ENCODE results near the gene FHOD3. TPM values are rescaled to one million over a fixed set of nuclear protein-coding genes. Genes with fewer than 3 reads are reported as not detected.

FHOD3 gene
- total RNA-seq, 2 donors from 2014 or later, result 19.8 to 24.9 TPM

DNA sequence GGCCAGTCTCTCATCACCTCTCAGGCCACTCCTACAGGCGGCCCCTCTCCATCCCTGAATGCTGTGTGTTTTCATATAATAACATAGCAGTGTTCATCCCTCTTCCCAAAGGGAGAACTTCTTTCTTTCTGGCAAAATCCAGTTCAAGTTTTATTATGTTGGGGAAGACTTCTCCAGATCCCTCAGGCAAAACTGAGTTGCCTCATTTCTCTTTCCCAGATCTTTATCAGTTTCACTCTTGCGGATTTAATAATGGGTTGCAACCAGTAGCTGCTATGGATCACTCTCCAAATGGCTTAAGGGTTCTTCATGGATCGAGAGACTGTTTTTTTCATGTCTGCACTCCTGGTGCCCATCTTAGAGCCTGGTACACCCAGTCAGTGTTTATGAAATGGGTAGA is 129.9 kb downstream of the FHOD3 start:
- H3K9me3 ChIP-seq, result no peaks in the 10 kb centered on the region
- TF ChIP-seq, protein P1, sequence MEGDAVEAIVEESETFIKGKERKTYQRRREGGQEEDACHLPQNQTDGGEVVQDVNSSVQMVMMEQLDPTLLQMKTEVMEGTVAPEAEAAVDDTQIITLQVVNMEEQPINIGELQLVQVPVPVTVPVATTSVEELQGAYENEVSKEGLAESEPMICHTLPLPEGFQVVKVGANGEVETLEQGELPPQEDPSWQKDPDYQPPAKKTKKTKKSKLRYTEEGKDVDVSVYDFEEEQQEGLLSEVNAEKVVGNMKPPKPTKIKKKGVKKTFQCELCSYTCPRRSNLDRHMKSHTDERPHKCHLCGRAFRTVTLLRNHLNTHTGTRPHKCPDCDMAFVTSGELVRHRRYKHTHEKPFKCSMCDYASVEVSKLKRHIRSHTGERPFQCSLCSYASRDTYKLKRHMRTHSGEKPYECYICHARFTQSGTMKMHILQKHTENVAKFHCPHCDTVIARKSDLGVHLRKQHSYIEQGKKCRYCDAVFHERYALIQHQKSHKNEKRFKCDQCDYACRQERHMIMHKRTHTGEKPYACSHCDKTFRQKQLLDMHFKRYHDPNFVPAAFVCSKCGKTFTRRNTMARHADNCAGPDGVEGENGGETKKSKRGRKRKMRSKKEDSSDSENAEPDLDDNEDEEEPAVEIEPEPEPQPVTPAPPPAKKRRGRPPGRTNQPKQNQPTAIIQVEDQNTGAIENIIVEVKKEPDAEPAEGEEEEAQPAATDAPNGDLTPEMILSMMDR (IDR thresholded peaks at IDR 0.05), result no peak
- no peaks in the 10 kb centered on the region for H3K27me3 ChIP-seq (replicated peaks; ENCODE audit: insufficient read depth)
- no peaks in the 10 kb centered on the region for H3K36me3 ChIP-seq
- ATAC-seq (ENCODE audit: insufficient number of reproducible peaks, low FRiP score, low read depth) (no peak), DNase-seq (ENCODE audit: low spot score) (no peak)
- no peak overlapping the region for H3K4me3 ChIP-seq
- H3K4me1 ChIP-seq (ENCODE audit: control insufficient read depth in 1 of 2, low read depth in 2 of 2), result peaks cover 1 to 11% of the 10 kb centered on the region in 2 donors
- no peak overlapping the region for H3K27ac ChIP-seq

DNA sequence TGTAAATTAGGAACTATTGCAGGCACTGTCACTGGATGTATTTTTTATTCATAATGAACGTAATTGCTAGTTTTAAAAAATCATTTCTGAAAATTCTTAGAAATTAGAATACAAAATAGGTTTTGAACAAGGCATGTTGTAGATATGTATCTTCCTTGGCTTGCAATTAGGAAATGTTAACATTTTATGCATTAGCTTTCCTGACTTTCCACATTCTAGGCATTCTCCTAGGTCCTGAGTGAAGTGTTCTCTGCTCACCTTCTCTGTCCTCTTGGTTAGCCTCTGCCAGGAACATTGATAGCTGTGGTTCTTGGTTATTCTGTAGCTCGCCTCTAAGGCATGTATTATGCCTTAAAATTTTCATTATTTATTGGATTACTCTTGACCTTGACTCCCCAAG is 130.3 kb downstream of the FHOD3 start:
- DNase-seq (ENCODE audit: low spot score) (no peak), ATAC-seq (ENCODE audit: insufficient number of reproducible peaks, low FRiP score, low read depth) (no peak)
- no peaks in the 10 kb centered on the region for H3K36me3 ChIP-seq
- H3K27ac ChIP-seq, result no peak overlapping the region
- no peaks in the 10 kb centered on the region for H3K27me3 ChIP-seq (replicated peaks; ENCODE audit: insufficient read depth)
- TF ChIP-seq, protein P1 (IDR thresholded peaks at IDR 0.05), result no peak
- H3K9me3 ChIP-seq, result no peaks in the 10 kb centered on the region
- peaks cover 0 to 10% of the 10 kb centered on the region in 2 donors for H3K4me1 ChIP-seq (ENCODE audit: control insufficient read depth in 1 of 2, low read depth in 2 of 2)
- no peak overlapping the region for H3K4me3 ChIP-seq

DNA sequence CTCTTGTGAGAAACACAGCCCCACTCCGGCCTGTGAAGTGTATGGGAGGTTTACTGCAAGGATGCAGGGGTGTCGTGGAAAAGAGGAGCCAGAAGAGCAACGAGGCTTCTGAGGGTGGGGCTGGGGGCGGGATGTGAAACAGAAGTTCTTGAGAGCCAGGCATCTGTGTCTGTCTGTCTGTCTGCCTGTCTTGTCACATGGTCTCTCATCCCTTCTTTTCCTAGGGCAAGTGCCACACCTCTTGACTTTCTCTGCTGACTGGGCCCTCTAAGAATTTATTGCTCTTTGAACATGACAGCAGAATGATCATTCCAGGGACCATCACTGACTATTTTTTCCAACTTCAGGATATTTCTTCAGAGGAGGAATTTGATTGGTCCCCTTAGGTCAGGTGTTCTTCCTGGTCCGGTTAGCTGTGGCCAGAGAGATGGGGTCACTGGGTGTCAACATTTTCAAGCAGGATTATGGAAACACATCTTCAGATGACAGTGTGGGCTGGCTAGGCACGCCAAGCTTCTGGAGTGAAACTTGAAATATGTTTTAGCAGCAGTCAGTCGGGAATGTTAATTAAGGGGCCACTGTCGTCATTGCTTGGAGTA is 131.0 kb downstream of the FHOD3 start:
- H3K4me3 ChIP-seq, result no peak overlapping the region
- H3K36me3 ChIP-seq, result no peaks in the 10 kb centered on the region
- H3K27me3 ChIP-seq (replicated peaks; ENCODE audit: insufficient read depth), result no peaks in the 10 kb centered on the region
- TF ChIP-seq, protein P1 (IDR thresholded peaks at IDR 0.05), result no peak
- ATAC-seq (ENCODE audit: insufficient number of reproducible peaks, low FRiP score, low read depth) (no peak), DNase-seq (ENCODE audit: low spot score) (no peak)
- peaks cover 0 to 10% of the 10 kb centered on the region in 2 donors for H3K4me1 ChIP-seq (ENCODE audit: control insufficient read depth in 1 of 2, low read depth in 2 of 2)
- no peak overlapping the region for H3K27ac ChIP-seq
- H3K9me3 ChIP-seq, result no peaks in the 10 kb centered on the region

DNA sequence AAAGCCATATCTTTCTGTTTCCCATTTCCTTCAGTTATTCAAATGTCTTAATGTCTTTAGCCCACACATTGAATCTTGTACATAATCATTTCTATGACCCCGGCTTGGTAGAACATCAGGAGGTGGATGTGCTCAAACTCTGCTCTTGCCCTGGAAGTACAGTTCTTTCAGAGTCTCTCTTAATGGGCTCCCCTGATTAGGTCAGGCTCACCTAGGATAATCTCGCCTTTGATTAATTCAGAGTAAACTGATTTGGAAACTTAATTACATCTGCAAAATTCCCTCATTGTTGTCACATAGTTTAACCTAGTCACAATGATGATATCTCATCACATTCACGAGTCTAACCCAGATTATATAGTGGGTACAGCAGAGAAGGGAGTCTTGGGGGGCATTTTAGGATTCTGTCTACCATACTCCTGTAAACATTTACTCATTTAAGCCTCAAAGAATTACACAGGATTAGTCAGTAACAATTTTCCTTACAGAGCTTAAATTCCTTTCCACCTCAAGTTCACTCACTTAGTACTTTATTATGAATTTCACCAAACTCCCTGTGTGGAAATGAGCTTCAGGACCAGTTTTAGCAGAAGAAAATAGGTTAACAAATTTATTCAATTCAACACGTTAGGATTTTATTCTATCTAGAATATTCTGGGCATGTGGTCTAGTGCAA is 135.5 kb downstream of the FHOD3 start:
- Histone ChIP-seq H3K4me3 (no peak overlapping the region), H3K36me3 (no peaks in the 10 kb centered on the region), H3K27me3 (replicated peaks; ENCODE audit: insufficient read depth) (no peaks in the 10 kb centered on the region), H3K4me1 (ENCODE audit: control insufficient read depth in 1 of 2, low read depth in 2 of 2) (peaks cover 2 to 18% of the 10 kb centered on the region in 2 donors), H3K9me3 (no peaks in the 10 kb centered on the region), H3K27ac (no peak overlapping the region)
- ATAC-seq (ENCODE audit: insufficient number of reproducible peaks, low FRiP score, low read depth) (no peak), DNase-seq (ENCODE audit: low spot score) (no peak)
- TF ChIP-seq, protein P1 (IDR thresholded peaks at IDR 0.05), result no peak

DNA sequence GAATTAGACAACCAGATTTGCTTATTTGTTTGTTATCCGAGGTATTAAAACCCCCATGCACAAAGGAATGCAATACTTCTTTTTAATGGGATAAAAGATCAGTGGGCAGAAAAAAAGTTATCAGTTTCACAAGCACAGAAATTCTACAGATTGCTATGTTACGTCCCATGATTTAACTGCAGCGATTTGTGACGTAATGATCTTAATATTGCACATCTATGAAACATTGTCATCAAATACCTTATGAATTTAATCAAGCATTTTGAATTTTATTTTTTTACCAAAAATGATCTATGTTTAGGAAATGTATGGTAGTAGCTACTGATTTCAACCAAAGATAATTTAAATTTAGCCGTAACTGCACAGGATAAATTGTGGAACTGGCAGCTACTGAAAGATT is 138.9 kb downstream of the FHOD3 start:
- no peak for ATAC-seq (ENCODE audit: insufficient number of reproducible peaks, low FRiP score, low read depth)
- TF ChIP-seq, protein P1 (IDR thresholded peaks at IDR 0.05), result no peak

More for the DNA sequence above, 138.9 kb downstream of the FHOD3 start:
- no peaks in the 10 kb centered on the region for H3K9me3 ChIP-seq
- no peak overlapping the region for H3K4me3 ChIP-seq
- no peak overlapping the region for H3K27ac ChIP-seq
- no peaks in the 10 kb centered on the region for H3K36me3 ChIP-seq
- no peaks in the 10 kb centered on the region for H3K27me3 ChIP-seq (replicated peaks; ENCODE audit: insufficient read depth)
- peaks cover 28 to 42% of the 10 kb centered on the region in 2 donors for H3K4me1 ChIP-seq (ENCODE audit: control insufficient read depth in 1 of 2, low read depth in 2 of 2)
- no peak for DNase-seq (ENCODE audit: low spot score)
